ENCODE results near the gene PRR12.
A peak's percentile ranks its signal among the peaks of the same experiment; 100 is the strongest.

The PRR12 gene

GRCh38 chr19:49636233-49636932 lies 45.4 kb downstream of the PRR12 start:
- no peak overlapping the region for H3K27ac ChIP-seq (ENCODE audit: poor library complexity, severe bottlenecking)
- H3K9me3 ChIP-seq (ENCODE audit: severe bottlenecking) = no peaks in the 10 kb centered on the region
- no peak for DNase-seq (ENCODE audit: low spot score)
- H3K4me3 ChIP-seq (ENCODE audit: severe bottlenecking) = no peak overlapping the region
- peaks cover 12% of the 10 kb centered on the region for H3K36me3 ChIP-seq (ENCODE audit: low read depth)
- no peaks in the 10 kb centered on the region for H3K27me3 ChIP-seq (ENCODE audit: insufficient read depth, poor library complexity, severe bottlenecking)
- H3K4me1 ChIP-seq (ENCODE audit: insufficient read depth, poor library complexity, severe bottlenecking) = no peaks in the 10 kb centered on the region
- no peak for ATAC-seq (ENCODE audit: low read depth)
- TF ChIP-seq, protein P1, sequence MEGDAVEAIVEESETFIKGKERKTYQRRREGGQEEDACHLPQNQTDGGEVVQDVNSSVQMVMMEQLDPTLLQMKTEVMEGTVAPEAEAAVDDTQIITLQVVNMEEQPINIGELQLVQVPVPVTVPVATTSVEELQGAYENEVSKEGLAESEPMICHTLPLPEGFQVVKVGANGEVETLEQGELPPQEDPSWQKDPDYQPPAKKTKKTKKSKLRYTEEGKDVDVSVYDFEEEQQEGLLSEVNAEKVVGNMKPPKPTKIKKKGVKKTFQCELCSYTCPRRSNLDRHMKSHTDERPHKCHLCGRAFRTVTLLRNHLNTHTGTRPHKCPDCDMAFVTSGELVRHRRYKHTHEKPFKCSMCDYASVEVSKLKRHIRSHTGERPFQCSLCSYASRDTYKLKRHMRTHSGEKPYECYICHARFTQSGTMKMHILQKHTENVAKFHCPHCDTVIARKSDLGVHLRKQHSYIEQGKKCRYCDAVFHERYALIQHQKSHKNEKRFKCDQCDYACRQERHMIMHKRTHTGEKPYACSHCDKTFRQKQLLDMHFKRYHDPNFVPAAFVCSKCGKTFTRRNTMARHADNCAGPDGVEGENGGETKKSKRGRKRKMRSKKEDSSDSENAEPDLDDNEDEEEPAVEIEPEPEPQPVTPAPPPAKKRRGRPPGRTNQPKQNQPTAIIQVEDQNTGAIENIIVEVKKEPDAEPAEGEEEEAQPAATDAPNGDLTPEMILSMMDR (IDR thresholded peaks at IDR 0.05; ENCODE audit: poor library complexity, severe bottlenecking) = no peak

- DNase-seq (ENCODE audit: low spot score) (peak; percentile 86), ATAC-seq (ENCODE audit: low read depth) (peak; percentile 29)
- peaks cover 12% of the 10 kb centered on the region for H3K36me3 ChIP-seq (ENCODE audit: low read depth)
- TF ChIP-seq, protein P1 (IDR thresholded peaks at IDR 0.05; ENCODE audit: poor library complexity, severe bottlenecking) = no peak
- no peaks in the 10 kb centered on the region for H3K27me3 ChIP-seq (ENCODE audit: insufficient read depth, poor library complexity, severe bottlenecking)
- peak overlapping the region; percentile 99 for H3K27ac ChIP-seq (ENCODE audit: poor library complexity, severe bottlenecking)
- peak overlapping the region; percentile 23 for H3K4me3 ChIP-seq (ENCODE audit: severe bottlenecking)
- H3K9me3 ChIP-seq (ENCODE audit: severe bottlenecking) = no peaks in the 10 kb centered on the region
- H3K4me1 ChIP-seq (ENCODE audit: insufficient read depth, poor library complexity, severe bottlenecking) = no peaks in the 10 kb centered on the region
Observed at GRCh38 chr19:49637821-49638738, 47.1 kb downstream of the PRR12 start.

- H3K4me3 ChIP-seq (ENCODE audit: severe bottlenecking) = peak overlapping the region; percentile 59
- no peaks in the 10 kb centered on the region for H3K27me3 ChIP-seq (ENCODE audit: insufficient read depth, poor library complexity, severe bottlenecking)
- ATAC-seq (ENCODE audit: low read depth) (no peak), DNase-seq (ENCODE audit: low spot score) (peak; percentile 43)
- no peaks in the 10 kb centered on the region for H3K4me1 ChIP-seq (ENCODE audit: insufficient read depth, poor library complexity, severe bottlenecking)
- no peaks in the 10 kb centered on the region for H3K9me3 ChIP-seq (ENCODE audit: severe bottlenecking)
- TF ChIP-seq, protein P1 (IDR thresholded peaks at IDR 0.05; ENCODE audit: poor library complexity, severe bottlenecking) = no peak
- H3K27ac ChIP-seq (ENCODE audit: poor library complexity, severe bottlenecking) = peak overlapping the region; percentile 99
- peaks cover 9% of the 10 kb centered on the region for H3K36me3 ChIP-seq (ENCODE audit: low read depth)
Observed at GRCh38 chr19:49639401-49640112, 48.6 kb downstream of the PRR12 start.

DNA sequence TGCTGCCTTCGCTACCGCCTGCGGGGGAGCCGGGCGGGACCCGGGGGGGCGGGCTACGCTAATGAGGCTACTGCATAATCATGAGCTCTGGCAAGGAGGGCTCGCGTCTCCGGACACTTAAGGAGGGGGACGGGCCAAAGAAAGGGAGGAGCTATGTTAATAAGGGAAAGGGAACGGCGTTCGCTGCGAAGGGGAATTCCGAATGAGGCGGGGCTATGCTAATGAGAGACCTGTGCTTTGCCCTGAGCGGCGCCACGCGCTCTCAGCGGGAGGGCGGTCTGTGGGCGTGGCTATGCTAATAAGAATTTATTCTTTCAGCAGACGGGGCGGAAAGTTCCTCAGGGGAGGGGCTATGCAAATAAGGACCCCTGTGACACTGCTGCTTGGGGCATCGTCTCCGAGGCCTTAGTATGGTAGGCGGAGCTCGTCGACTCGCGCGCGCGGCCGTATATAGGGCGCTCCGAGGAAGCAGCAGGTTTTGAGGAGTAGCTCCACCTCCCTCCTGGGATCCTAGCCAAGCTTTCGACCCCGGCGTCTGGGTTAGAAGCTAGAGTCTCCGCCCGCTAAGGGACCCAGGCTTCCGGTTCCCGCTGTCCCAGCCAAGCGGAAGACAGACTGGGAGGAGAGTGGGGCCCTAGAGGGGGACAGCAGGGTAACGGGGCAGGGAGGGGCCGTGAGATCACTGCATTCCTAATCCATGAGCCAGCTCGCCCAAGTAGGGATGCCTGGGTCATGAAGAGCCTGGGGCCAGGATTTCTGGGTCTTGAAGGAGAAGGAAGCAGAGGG lies 49.3 kb downstream of the PRR12 start, which contains the start of gene RRAS:
Gene RRAS, minus strand, starts transcription at position 31 of the 786 bp plus-strand sequence. CDS start 45 bp downstream, outside the sequence.
- Histone ChIP-seq H3K27me3 (ENCODE audit: insufficient read depth, poor library complexity, severe bottlenecking) (no peaks in the 10 kb centered on the region), H3K4me3 (ENCODE audit: severe bottlenecking) (peak within 1 kb of the TSS; percentile 59), H3K9me3 (ENCODE audit: severe bottlenecking) (no peaks in the 10 kb centered on the region), H3K27ac (ENCODE audit: poor library complexity, severe bottlenecking) (peak within 1 kb of the TSS; percentile 99), H3K4me1 (ENCODE audit: insufficient read depth, poor library complexity, severe bottlenecking) (no peaks in the 10 kb centered on the region), H3K36me3 (ENCODE audit: low read depth) (peaks cover 9% of the 10 kb centered on the region)
- peak; percentile 99 for DNase-seq (ENCODE audit: low spot score)
- peak; percentile 73 for ATAC-seq (ENCODE audit: low read depth)
- TF ChIP-seq, protein P1 (IDR thresholded peaks at IDR 0.05; ENCODE audit: poor library complexity, severe bottlenecking) = no peak
